Smooth muscle cell of the pulmonary artery (primary cell): ENCODE data around the gene GRID1. TPM values are rescaled to one million over a fixed set of nuclear protein-coding genes. Genes with fewer than 3 reads are reported as not detected.

Experiments used
- total RNA-seq: library from RNA; depleted of rRNA; stranded (reverse); fragments of >200 nt; gene quantifications from 2 replicates; pipeline ENCODE4 v1.2.3, GENCODE V29; 2014

GRID1 gene
- 0.03 and 0.46 TPM in 2 replicates for total RNA-seq

DNA sequence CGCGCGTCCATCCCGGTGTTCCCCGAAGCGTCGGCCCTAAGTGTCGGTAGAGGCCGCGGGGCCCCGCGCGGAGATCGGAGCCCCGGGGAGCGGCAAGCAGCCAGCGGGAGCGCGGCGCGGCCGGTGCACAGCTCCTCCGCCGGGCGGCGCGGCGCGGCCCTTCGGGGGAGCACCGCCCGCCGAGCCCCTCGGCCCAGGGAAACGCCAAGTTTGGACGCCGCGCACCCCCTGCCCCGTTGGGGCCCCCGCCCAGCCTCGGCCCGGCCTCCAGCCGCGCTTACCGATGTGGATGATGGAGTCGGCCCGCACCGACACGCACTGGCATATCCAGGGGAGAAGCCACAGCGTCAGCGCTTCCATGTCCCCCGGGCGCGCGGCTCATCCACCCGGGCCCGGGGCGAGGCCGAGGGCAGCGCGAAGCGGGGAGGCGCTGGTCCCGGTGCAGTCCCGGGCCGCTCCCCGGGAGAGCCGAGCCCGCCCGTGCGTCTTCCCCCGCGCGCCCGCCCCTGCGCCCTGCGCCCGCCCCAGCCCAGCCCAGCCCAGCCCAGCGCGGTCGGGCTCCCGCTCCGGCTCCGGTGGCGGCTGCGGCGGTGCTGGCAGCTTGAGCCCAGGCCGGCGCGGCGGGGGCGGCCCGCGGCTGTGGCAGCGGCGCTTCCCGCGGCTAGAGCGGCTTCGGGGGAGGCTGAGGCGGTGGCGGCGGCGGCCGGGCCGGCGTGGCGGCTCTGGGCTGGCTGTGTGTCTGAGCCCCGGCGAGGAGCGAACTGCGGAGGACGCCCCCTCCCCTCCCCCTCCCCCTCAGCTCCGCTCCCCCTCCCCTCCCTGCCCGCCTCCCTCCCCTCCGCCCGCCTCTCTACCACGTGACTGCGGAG lies at the start of gene GRID1:
Gene GRID1, minus strand, starts transcription at position 763 of the 869 bp plus-strand sequence.

Other genes with a start within 250 kb of the GRID1 start
- 38.0 and 47.2 TPM in 2 replicates for gene WAPL, start 155.0 kb upstream of the GRID1 start, total RNA-seq